Activated naive CD8-positive, alpha-beta T cell treated with anti-CD3 and anti-CD28 coated beads for 36 hours (primary cell): ENCODE measurements around the gene CIB2. TPM values are rescaled to one million over a fixed set of nuclear protein-coding genes. Genes with fewer than 3 reads are reported as not detected.
A peak's percentile ranks its signal among the peaks of the same experiment; 100 is the strongest.

Experiments used
- DNase-seq: peaks from one replicate; pipeline ENCODE4 v3.0.0; 2021
- H3K27ac Mint-ChIP-seq: one replicate; pipeline ENCODE4 v1.8.0; 2022; ENCODE audit warnings: mild to moderate bottlenecking, moderate library complexity, mixed read lengths
- H3K27me3 Mint-ChIP-seq: one replicate; pipeline ENCODE4 v1.8.0; 2022; ENCODE audit warnings: mild to moderate bottlenecking, mixed read lengths
- H3K36me3 Mint-ChIP-seq: one replicate; pipeline ENCODE4 v1.8.0; 2021; ENCODE audit warnings: mild to moderate bottlenecking, mixed read lengths
- H3K4me1 Mint-ChIP-seq: one replicate; pipeline ENCODE4 v1.8.0; 2021; ENCODE audit warnings: mixed read lengths
- H3K4me3 Mint-ChIP-seq: one replicate; pipeline ENCODE4 v1.8.0; 2022; ENCODE audit warnings: mild to moderate bottlenecking, moderate library complexity, mixed read lengths
- H3K9me3 Mint-ChIP-seq: one replicate; pipeline ENCODE4 v1.8.0; 2022; ENCODE audit warnings: mixed read lengths
- total RNA-seq, 2 experiments: library from RNA; stranded (reverse); gene quantifications; one replicate each; pipeline ENCODE4 v1.2.3, GENCODE V29; 2021

Gene CIB2
- total RNA-seq, 2 experiments from 2014 or later = 1.8 to 1.9 TPM

GRCh38 chr15:78060232-78060631, 71.0 kb downstream of the CIB2 start:
- Mint-ChIP-seq H3K27ac (peak overlapping the region; percentile 57), H3K36me3 (peaks cover 6% of the 10 kb centered on the region), H3K27me3 (no peaks in the 10 kb centered on the region), H3K9me3 (no peaks in the 10 kb centered on the region), H3K4me1 (peaks cover 67% of the 10 kb centered on the region), H3K4me3 (no peak overlapping the region)
- no peak for DNase-seq

DNA sequence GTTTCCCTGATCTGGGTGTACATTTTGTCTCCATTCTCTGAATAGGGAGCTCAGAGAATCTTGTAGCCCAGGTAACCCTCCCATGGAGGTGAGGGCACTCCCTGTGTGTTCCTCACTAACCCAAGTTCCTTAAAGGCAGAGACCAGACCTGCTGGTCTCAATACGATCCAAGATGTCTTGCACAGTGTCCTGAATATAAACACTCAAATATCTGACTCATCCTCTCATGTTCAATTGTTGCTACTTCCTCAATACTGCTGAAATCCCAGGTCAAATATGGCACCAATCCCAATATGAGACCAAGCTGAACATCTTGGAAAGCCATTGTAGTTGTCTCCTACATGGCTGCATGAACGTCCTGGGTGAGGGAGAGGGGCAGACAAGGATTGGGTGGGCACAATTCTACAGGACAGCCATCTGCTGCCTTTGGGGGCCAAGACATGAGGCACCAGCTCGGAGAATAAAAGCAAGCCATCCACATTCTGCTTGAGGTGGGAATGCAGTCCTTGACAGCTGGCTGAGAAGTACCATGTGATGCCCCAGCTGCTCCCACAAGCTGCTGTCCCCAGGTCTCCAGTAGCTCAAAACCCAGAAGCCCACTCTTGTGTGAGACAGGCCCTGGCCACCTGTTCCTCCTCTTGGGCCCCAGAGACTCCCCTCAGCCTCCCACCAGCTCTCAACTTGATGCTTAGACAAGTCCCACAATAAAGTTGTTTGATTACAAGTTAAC, 72.0 kb downstream of the CIB2 start:
- no peak for DNase-seq
- H3K27ac Mint-ChIP-seq = peak overlapping the region; percentile 49
- H3K4me3 Mint-ChIP-seq = no peak overlapping the region
- H3K36me3 Mint-ChIP-seq = peaks cover 10% of the 10 kb centered on the region
- H3K27me3 Mint-ChIP-seq = no peaks in the 10 kb centered on the region
- H3K9me3 Mint-ChIP-seq = no peaks in the 10 kb centered on the region
- H3K4me1 Mint-ChIP-seq = peaks cover 74% of the 10 kb centered on the region

DNA sequence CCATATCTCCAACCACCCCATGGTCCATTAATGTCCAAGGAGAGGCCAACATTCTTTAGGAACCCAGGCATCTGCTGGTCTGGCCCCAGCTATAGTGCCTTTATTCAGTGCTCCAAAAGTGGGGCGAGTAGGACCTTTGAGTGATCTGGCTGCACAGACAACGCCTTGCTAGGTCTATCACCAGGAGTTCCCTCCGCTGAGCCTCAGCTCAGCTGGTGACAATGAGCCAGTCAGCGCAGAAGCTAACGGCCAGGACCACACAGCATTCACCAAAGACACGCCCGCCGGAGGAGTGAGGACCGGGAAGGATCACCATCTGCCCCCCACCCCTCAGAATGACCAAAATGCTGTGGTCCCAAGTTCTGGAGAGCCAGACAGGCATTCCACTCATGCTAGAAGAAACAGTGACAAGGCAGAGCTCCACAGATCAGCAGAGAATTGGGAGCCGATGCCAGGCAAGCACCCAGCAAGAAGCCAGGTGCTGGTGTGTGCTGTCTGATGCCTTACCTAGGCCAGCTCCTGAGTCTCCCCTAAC, 72.8 kb downstream of the CIB2 start:
- Mint-ChIP-seq H3K27me3 (no peaks in the 10 kb centered on the region), H3K4me3 (no peak overlapping the region), H3K36me3 (peaks cover 14% of the 10 kb centered on the region), H3K4me1 (peaks cover 80% of the 10 kb centered on the region), H3K27ac (peak overlapping the region; percentile 55), H3K9me3 (no peaks in the 10 kb centered on the region)
- no peak for DNase-seq

- Mint-ChIP-seq H3K4me1 (peaks cover 80% of the 10 kb centered on the region), H3K27ac (peak overlapping the region; percentile 70), H3K36me3 (peaks cover 21% of the 10 kb centered on the region), H3K4me3 (no peak overlapping the region), H3K27me3 (no peaks in the 10 kb centered on the region), H3K9me3 (no peaks in the 10 kb centered on the region)
- DNase-seq = no peak
Observed at GRCh38 chr15:78057803-78058202, 73.4 kb downstream of the CIB2 start.

- Mint-ChIP-seq H3K4me3 (no peak overlapping the region), H3K27me3 (no peaks in the 10 kb centered on the region), H3K4me1 (peaks cover 81% of the 10 kb centered on the region), H3K27ac (peak overlapping the region; percentile 70), H3K36me3 (peaks cover 30% of the 10 kb centered on the region), H3K9me3 (no peaks in the 10 kb centered on the region)
- no peak for DNase-seq
Observed at GRCh38 chr15:78056714-78057269, 74.5 kb downstream of the CIB2 start.

- DNase-seq = no peak
- Mint-ChIP-seq H3K9me3 (no peaks in the 10 kb centered on the region), H3K4me1 (peaks cover 87% of the 10 kb centered on the region), H3K27ac (peak overlapping the region; percentile 70), H3K4me3 (peak overlapping the region; percentile 26), H3K36me3 (peaks cover 30% of the 10 kb centered on the region), H3K27me3 (no peaks in the 10 kb centered on the region)
Observed at GRCh38 chr15:78055919-78056713, 75.1 kb downstream of the CIB2 start.

GRCh38 chr15:78054966-78055365, 76.3 kb downstream of the CIB2 start:
- Mint-ChIP-seq H3K27ac (peak overlapping the region; percentile 70), H3K36me3 (peaks cover 33% of the 10 kb centered on the region), H3K4me1 (peaks cover 91% of the 10 kb centered on the region), H3K4me3 (no peak overlapping the region), H3K9me3 (no peaks in the 10 kb centered on the region), H3K27me3 (no peaks in the 10 kb centered on the region)
- no peak for DNase-seq

Other genes starting within 250 kb of the CIB2 start
- gene TBC1D2B, start 53.7 kb downstream of the CIB2 start, total RNA-seq = 10 to 100 TPM; 39.4 to 44.1 TPM
- gene SH2D7, start 38.9 kb downstream of the CIB2 start, total RNA-seq = not detected
- 100 to 1,000 TPM; 149 to 150 TPM for gene IDH3A, start 17.9 kb upstream of the CIB2 start, total RNA-seq
- gene ACSBG1, start 103.1 kb upstream of the CIB2 start, total RNA-seq = under 1 TPM in 1 of 2 experiments, not detected in 1; 0.24 TPM
- 10 to 100 TPM; 36.8 to 39.3 TPM for gene DNAJA4, start 133.1 kb upstream of the CIB2 start, total RNA-seq
- 10 to 100 TPM; 71.9 to 73.8 TPM for gene SKIC8, start 168.2 kb upstream of the CIB2 start, total RNA-seq
- not detected for gene CRABP1, start 208.9 kb upstream of the CIB2 start, total RNA-seq